Choroid plexus epithelial cell (primary cell): ENCODE data around the gene RAD51B.

Experiments used
- DNase-seq: peaks from one replicate; pipeline ENCODE4 v3.0.0-alpha.2; 2010; ENCODE audit warnings: low read depth
- H3K4me3 ChIP-seq: 2 replicates; pipeline ENCODE4 v1.5.1; 2011; ENCODE audit warnings: low read depth, mild to moderate bottlenecking, control low read depth, low read length, moderate library complexity
- CTCF ChIP-seq: conservative IDR thresholded peaks from 2 replicates; pipeline ENCODE4 v1.5.1; 2011; ENCODE audit warnings: low read depth, mild to moderate bottlenecking, control low read depth, inconsistent platforms, low read length, moderate library complexity

The RAD51B gene

GRCh38 chr14:68193970-68194681 lies 374.5 kb downstream of the RAD51B start:
- H3K4me3 ChIP-seq = no peak overlapping the region
- peak; percentile 45 for DNase-seq
- no peak for TF ChIP-seq CTCF

- H3K4me3 ChIP-seq = no peak overlapping the region
- no peak for DNase-seq
- no peak for TF ChIP-seq CTCF
These were observed 375.5 kb downstream of the RAD51B start for GRCh38 chr14:68195126-68195525.

- no peak overlapping the region for H3K4me3 ChIP-seq
- DNase-seq = peak; percentile 72
These were observed 379.3 kb downstream of the RAD51B start for GRCh38 chr14:68198713-68199495.

GRCh38 chr14:68199554-68200151 lies 380.1 kb downstream of the RAD51B start:
- peak; percentile 79 for DNase-seq
- peak; percentile 19 for TF ChIP-seq CTCF
- H3K4me3 ChIP-seq = no peak overlapping the region

More at GRCh38 chr14:68198713-68199495, 379.3 kb downstream of the RAD51B start:
- no peak for TF ChIP-seq CTCF

GRCh38 chr14:68203871-68204270 lies 384.3 kb downstream of the RAD51B start:
- DNase-seq = no peak
- no peak for TF ChIP-seq CTCF
- H3K4me3 ChIP-seq = no peak overlapping the region

GRCh38 chr14:68208218-68208617 lies 388.6 kb downstream of the RAD51B start:
- no peak overlapping the region for H3K4me3 ChIP-seq
- TF ChIP-seq CTCF = no peak
- no peak for DNase-seq
